Measurements from ENCODE around the gene DAPK1.

DNA sequence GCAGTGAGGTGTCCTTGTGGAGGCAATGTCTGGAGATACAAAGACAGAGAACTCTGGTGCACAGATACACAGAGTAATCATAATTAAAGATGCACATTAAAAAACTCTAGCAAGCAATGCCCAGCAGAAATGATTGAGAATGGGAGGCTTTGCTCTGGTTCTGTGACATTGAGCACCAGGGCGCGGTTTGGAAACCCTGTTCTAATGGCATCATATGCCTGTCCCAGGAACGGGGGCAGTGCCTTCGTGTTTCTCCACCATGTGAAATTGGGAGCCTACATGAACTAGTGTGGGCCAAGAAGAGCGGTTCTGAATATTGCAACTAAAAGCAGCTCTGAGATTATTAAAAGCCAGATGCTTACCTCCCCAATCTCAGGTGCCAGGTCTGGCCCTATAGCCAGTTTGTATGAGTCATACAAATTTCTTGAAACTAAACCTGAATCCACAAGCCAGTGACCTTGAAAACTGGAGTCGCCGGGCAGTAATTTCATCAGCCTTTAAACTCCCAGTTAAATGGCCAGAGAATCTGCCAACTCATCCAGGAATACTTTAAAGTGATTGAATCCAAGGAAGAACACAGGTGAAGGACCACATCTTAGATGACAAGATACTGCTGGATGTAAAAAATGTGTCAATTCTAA lies 206.1 kb downstream of the DAPK1 start:
- TF ChIP-seq POLR2A (IDR thresholded peaks at IDR 0.05): no peak
- TF ChIP-seq, protein P1, sequence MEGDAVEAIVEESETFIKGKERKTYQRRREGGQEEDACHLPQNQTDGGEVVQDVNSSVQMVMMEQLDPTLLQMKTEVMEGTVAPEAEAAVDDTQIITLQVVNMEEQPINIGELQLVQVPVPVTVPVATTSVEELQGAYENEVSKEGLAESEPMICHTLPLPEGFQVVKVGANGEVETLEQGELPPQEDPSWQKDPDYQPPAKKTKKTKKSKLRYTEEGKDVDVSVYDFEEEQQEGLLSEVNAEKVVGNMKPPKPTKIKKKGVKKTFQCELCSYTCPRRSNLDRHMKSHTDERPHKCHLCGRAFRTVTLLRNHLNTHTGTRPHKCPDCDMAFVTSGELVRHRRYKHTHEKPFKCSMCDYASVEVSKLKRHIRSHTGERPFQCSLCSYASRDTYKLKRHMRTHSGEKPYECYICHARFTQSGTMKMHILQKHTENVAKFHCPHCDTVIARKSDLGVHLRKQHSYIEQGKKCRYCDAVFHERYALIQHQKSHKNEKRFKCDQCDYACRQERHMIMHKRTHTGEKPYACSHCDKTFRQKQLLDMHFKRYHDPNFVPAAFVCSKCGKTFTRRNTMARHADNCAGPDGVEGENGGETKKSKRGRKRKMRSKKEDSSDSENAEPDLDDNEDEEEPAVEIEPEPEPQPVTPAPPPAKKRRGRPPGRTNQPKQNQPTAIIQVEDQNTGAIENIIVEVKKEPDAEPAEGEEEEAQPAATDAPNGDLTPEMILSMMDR (IDR thresholded peaks at IDR 0.05): no peak
